Bronchial epithelial cell (primary cell): ENCODE results near the gene GRXCR2. TPM values are rescaled to one million over a fixed set of nuclear protein-coding genes. Genes with fewer than 3 reads are reported as not detected.

Experiments used
- DNase-seq: peaks from one replicate; pipeline ENCODE4 v3.0.0-alpha.2; 2010; ENCODE audit warnings: low read depth
- FAIRE-seq: peaks from 2 replicates; lab custom pipeline; 2011; peaks lifted over from hg19 to GRCh38; lab: Jason Lieb, UNC
- H3K27me3 ChIP-seq: 2 replicates; pipeline ENCODE4 v1.5.1; 2011; ENCODE audit warnings: low read length; ENCODE audit not compliant: control insufficient read depth, insufficient read depth
- H3K36me3 ChIP-seq: 2 replicates; pipeline ENCODE4 v1.5.1; 2011; ENCODE audit warnings: low read length; ENCODE audit not compliant: control insufficient read depth, insufficient read depth
- H3K4me3 ChIP-seq: 2 replicates; pipeline ENCODE4 v1.5.1; 2011; ENCODE audit warnings: mild to moderate bottlenecking, low read depth, low read length, control low read depth
- CTCF ChIP-seq: IDR thresholded peaks from 2 replicates; pipeline ENCODE4 v1.5.1; 2011; ENCODE audit warnings: mild to moderate bottlenecking, moderate library complexity, low read length, control low read depth, inconsistent platforms; ENCODE audit not compliant: insufficient read depth, severe bottlenecking
- total RNA-seq: library from RNA; depleted of rRNA; stranded (reverse); fragments of >200 nt; gene quantifications from 2 replicates; pipeline ENCODE4 v1.2.1, GENCODE V29; 2014

Gene GRXCR2
- total RNA-seq, 1 donor from 2014 or later: not detected

- FAIRE-seq (no peak), DNase-seq (no peak)
- TF ChIP-seq CTCF: no peak
- Histone ChIP-seq H3K4me3 (no peak overlapping the region), H3K27me3 (no peaks in the 10 kb centered on the region), H3K36me3 (no peaks in the 10 kb centered on the region)
These were observed 48.8 kb downstream of the GRXCR2 start for GRCh38 chr5:145824040-145824439.

- Histone ChIP-seq H3K4me3 (no peak overlapping the region), H3K27me3 (no peaks in the 10 kb centered on the region), H3K36me3 (no peaks in the 10 kb centered on the region)
- FAIRE-seq: no peak
- no peak for DNase-seq
- no peak for TF ChIP-seq CTCF
These were observed 54.2 kb downstream of the GRXCR2 start for GRCh38 chr5:145818604-145819003.

- H3K4me3 ChIP-seq: no peak overlapping the region
- no peak for FAIRE-seq
- H3K36me3 ChIP-seq: no peaks in the 10 kb centered on the region
- TF ChIP-seq CTCF: no peak
- DNase-seq: no peak
- H3K27me3 ChIP-seq: no peaks in the 10 kb centered on the region
These were observed 59.9 kb downstream of the GRXCR2 start for GRCh38 chr5:145812877-145813276.

GRCh38 chr5:145811834-145812625, 60.8 kb downstream of the GRXCR2 start:
- FAIRE-seq: no peak
- peak; percentile 46 for DNase-seq
- peak; percentile 32 for TF ChIP-seq CTCF

More at GRCh38 chr5:145811834-145812625, 60.8 kb downstream of the GRXCR2 start:
- Histone ChIP-seq H3K36me3 (no peaks in the 10 kb centered on the region), H3K27me3 (no peaks in the 10 kb centered on the region), H3K4me3 (no peak overlapping the region)

Other genes starting within 250 kb of the GRXCR2 start
- 12.4 and 14.8 TPM in 2 replicates for gene PRELID2, start 37.7 kb downstream of the GRXCR2 start, total RNA-seq
- gene SH3RF2, start 63.6 kb upstream of the GRXCR2 start, total RNA-seq: 3.7 and 6.3 TPM in 2 replicates
- 0.38 and 0.53 TPM in 2 replicates for gene PLAC8L1, start 232.6 kb upstream of the GRXCR2 start, total RNA-seq